ENCODE data around the gene RGL1.

- TF ChIP-seq, protein P1, sequence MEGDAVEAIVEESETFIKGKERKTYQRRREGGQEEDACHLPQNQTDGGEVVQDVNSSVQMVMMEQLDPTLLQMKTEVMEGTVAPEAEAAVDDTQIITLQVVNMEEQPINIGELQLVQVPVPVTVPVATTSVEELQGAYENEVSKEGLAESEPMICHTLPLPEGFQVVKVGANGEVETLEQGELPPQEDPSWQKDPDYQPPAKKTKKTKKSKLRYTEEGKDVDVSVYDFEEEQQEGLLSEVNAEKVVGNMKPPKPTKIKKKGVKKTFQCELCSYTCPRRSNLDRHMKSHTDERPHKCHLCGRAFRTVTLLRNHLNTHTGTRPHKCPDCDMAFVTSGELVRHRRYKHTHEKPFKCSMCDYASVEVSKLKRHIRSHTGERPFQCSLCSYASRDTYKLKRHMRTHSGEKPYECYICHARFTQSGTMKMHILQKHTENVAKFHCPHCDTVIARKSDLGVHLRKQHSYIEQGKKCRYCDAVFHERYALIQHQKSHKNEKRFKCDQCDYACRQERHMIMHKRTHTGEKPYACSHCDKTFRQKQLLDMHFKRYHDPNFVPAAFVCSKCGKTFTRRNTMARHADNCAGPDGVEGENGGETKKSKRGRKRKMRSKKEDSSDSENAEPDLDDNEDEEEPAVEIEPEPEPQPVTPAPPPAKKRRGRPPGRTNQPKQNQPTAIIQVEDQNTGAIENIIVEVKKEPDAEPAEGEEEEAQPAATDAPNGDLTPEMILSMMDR (IDR thresholded peaks at IDR 0.05; ENCODE audit: low read depth, low read length, poor library complexity, severe bottlenecking), result no peak
- TF ChIP-seq EZH2phosphoT487 (IDR thresholded peaks at IDR 0.05; ENCODE audit: borderline replicate concordance, low read length), result no peak
Observed at GRCh38 chr1:183863852-183864251, 58.9 kb downstream of the RGL1 start.

All from DOHH2 (cell line).